IMR-90 (cell line): Measurements from ENCODE around the gene FXR2.

Source experiments
- CEBPB ChIP-seq: IDR thresholded peaks from 2 replicates; pipeline ENCODE4 v1.6.1; 2012; ENCODE audit warnings: low read depth, low read length, improper control_type of control experiment
- FOS ChIP-seq: fragments of 150-350 bp; IDR thresholded peaks from 2 replicates; pipeline ENCODE4 v1.6.1; 2016; ENCODE audit warnings: low read depth, low read length
- MAFK ChIP-seq: IDR thresholded peaks from 2 replicates; pipeline ENCODE4 v1.6.1; 2012; ENCODE audit warnings: low read depth, low read length, improper control_type of control experiment
- MXI1 ChIP-seq: IDR thresholded peaks from 2 replicates; pipeline ENCODE4 v1.6.1; 2012; ENCODE audit warnings: low read depth, mild to moderate bottlenecking, low read length, moderate library complexity, borderline replicate concordance
- NFE2L2 ChIP-seq: fragments of 150-350 bp; IDR thresholded peaks from 2 replicates; pipeline ENCODE4 v1.6.1; 2016; ENCODE audit warnings: low read depth, mild to moderate bottlenecking, low read length
- POLR2A ChIP-seq: IDR thresholded peaks from 2 replicates; pipeline ENCODE4 v1.6.1; 2012; ENCODE audit warnings: mild to moderate bottlenecking, low read depth, low read length
- RAD21 ChIP-seq: IDR thresholded peaks from 2 replicates; pipeline ENCODE4 v1.6.1; 2012; ENCODE audit warnings: low read length, improper control_type of control experiment
- RFX5 ChIP-seq: IDR thresholded peaks from 2 replicates; pipeline ENCODE4 v1.8.0; 2012; ENCODE audit warnings: low read depth, mild to moderate bottlenecking, low read length, moderate library complexity
- SMC3 ChIP-seq: fragments of 150-350 bp; IDR thresholded peaks from 2 replicates; pipeline ENCODE4 v1.6.1; 2016; ENCODE audit warnings: low read depth, mild to moderate bottlenecking, antibody characterized with exemption, low read length, moderate library complexity
- TF ChIP-seq, protein P1 (sequence below): conservative IDR thresholded peaks from 2 replicates; pipeline ENCODE4 v1.5.1; 2012; ENCODE audit warnings: mild to moderate bottlenecking, low read depth, low read length, improper control_type of control experiment
- TF ChIP-seq, protein P2 (sequence below): fragments of 150-350 bp; IDR thresholded peaks from 2 replicates; pipeline ENCODE4 v1.6.1; 2016; ENCODE audit warnings: low read depth, mild to moderate bottlenecking, low read length, moderate library complexity, borderline replicate concordance
- TF ChIP-seq, protein P3 (sequence below): fragments of 150-350 bp; IDR thresholded peaks from 2 replicates; pipeline ENCODE4 v1.6.1; 2017; ENCODE audit warnings: mild to moderate bottlenecking, antibody characterized with exemption, low read length, low read depth

DNA sequence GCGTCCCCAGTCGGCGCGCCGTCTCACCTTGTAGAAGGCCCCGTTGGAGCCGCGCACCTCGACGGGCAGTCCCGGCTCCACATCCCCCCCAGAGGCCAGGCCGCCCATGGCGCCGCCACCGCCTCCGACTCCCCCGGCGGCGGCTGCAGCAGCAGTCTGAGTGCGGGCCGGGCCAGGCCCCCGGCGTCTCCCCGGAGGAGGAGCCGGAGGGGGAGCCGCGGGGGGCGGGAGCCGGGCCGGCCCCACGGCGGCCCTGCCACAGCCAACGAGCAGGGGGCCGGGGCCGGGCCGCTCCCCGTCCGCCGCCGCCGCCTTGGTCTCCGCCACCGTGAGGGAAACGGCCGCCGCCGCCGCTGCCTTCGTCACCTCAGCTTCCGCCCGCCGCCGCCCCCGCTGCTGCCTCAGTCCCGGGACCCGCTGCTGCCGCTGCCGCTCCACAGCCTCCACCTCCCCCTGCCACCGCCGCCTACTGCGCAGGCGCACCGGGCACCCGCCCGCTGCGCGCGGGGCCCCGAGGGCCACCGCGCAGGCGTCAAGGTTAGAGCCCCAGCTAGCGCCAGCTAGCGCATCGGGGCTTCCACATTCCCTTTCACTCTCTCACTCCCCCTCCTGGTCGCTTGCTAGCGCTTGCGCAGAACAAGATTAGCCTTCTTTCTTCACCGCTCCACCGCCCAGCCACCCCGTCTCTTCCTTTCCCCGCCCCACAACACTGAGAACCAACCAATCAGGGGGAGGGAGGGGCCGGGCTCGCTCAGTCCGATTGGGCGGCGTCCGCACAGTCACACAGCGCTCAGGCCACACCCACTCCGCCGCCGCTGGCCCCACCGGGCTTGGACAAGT lies at the start of gene FXR2:
- TF ChIP-seq, protein P1, sequence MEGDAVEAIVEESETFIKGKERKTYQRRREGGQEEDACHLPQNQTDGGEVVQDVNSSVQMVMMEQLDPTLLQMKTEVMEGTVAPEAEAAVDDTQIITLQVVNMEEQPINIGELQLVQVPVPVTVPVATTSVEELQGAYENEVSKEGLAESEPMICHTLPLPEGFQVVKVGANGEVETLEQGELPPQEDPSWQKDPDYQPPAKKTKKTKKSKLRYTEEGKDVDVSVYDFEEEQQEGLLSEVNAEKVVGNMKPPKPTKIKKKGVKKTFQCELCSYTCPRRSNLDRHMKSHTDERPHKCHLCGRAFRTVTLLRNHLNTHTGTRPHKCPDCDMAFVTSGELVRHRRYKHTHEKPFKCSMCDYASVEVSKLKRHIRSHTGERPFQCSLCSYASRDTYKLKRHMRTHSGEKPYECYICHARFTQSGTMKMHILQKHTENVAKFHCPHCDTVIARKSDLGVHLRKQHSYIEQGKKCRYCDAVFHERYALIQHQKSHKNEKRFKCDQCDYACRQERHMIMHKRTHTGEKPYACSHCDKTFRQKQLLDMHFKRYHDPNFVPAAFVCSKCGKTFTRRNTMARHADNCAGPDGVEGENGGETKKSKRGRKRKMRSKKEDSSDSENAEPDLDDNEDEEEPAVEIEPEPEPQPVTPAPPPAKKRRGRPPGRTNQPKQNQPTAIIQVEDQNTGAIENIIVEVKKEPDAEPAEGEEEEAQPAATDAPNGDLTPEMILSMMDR = peak; percentile 87
- TF ChIP-seq POLR2A (peak; percentile 68), MXI1 (no peak), CEBPB (peak; percentile 46), MAFK (no peak), SMC3 (0 out of 2 replicates have a peak, but pooled peaks have one; percentile 5), RFX5 (peak; percentile 43; the same call in 1 of the 2 replicates), NFE2L2 (no peak), RAD21 (peak; percentile 37), FOS (no peak; the same call in 1 of the 2 replicates)
- TF ChIP-seq, protein P2, sequence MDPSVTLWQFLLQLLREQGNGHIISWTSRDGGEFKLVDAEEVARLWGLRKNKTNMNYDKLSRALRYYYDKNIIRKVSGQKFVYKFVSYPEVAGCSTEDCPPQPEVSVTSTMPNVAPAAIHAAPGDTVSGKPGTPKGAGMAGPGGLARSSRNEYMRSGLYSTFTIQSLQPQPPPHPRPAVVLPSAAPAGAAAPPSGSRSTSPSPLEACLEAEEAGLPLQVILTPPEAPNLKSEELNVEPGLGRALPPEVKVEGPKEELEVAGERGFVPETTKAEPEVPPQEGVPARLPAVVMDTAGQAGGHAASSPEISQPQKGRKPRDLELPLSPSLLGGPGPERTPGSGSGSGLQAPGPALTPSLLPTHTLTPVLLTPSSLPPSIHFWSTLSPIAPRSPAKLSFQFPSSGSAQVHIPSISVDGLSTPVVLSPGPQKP = no peak
- TF ChIP-seq, protein P3, sequence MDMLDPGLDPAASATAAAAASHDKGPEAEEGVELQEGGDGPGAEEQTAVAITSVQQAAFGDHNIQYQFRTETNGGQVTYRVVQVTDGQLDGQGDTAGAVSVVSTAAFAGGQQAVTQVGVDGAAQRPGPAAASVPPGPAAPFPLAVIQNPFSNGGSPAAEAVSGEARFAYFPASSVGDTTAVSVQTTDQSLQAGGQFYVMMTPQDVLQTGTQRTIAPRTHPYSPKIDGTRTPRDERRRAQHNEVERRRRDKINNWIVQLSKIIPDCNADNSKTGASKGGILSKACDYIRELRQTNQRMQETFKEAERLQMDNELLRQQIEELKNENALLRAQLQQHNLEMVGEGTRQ = no peak
